ENCODE results near the gene SAP30BP.
"Not testable (repeated sequence)": the region's sequence is repeated elsewhere in the genome, so short reads cannot be mapped to it uniquely, and the experiment has no call there.

The SAP30BP gene

DNA sequence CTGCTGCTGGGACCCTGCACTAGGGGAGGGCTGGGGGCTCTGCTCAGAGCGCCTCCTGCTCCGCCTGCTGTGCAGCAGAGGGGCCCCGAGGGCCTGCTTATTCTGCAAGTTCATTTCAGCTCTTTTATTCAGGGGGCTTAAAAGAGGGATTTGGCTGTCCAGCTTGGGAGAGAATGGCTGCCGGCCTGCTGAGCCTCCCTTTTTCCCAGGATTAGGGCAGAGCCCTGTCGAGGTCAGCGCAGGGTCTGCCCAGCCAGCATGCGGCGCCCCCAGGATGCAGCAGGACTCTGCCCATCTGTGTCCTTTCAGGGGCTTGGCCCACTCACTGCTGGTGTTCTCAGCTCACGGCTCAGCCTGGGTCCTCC lies 32.8 kb upstream of the SAP30BP start:
- DNase-seq: no peak

DNA sequence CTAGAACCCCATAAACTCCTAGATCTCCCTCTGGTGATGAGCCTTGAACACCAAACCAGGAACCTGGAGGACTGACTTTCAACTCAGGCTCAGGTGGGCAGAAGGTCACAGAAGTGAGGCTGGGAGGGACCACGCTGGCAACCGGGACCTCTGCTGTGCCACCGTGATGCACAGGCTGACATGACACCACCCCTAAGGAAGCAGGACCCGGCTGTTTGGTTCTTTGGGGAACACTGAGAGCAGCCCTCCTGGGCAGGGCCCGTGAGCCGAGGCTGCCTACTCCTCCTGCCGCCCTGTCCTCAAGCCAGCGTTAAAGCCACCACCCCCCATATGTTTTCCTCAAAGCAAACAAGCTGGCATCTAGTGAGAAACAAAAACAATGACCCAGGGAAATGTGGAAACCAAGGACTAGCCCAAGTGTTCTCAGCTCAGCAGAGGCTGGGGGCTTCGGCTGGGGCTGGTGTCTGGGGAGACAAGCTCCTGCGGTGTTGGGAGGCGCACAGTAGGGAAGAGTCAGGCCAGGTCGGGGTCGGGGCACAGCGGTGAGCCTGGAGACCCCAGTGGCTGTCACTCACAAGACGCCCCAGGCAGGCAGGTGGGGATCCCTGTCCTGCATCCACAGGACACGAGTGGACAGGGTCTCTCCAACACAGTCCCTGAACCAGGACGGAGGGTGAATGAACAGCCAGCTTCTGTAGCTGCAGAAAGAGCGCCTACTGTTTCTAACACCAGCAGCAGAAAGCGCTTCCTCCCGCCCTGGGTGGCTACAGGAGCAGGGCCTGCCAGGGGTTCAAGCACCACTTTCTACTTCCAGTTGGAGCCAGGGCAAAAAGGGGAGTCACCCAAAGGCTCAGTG lies 32.2 kb upstream of the SAP30BP start:
- DNase-seq: no peak

DNA sequence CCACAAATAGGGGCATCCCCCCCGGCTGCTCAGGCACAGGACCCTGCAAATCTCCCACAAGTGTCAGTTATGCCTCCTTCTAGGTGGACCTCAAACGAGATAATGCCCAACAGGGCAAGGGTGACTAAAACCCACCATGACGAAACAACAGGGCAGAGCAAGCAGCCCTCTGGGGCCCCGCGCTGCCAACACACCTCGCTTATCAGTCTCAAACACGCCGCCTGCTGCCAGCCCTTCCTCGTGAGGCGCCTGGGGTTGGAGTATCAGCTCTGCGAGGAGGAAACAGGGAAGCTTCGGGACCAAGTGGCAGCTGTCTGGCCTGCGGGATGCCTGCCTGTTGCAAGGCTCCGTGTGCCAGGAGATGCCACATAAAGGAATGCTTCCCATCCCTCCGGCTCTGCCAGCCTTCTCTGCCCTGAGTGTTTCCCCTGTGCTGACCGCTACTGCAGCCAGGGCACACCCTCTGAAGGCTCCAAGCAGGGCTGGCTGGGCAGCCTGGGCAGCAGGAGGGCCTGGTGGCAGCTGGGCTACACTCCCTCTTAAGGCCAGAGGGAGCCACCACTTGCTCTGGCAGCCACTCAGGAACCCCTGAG lies 31.4 kb upstream of the SAP30BP start:
- DNase-seq: no peak

DNA sequence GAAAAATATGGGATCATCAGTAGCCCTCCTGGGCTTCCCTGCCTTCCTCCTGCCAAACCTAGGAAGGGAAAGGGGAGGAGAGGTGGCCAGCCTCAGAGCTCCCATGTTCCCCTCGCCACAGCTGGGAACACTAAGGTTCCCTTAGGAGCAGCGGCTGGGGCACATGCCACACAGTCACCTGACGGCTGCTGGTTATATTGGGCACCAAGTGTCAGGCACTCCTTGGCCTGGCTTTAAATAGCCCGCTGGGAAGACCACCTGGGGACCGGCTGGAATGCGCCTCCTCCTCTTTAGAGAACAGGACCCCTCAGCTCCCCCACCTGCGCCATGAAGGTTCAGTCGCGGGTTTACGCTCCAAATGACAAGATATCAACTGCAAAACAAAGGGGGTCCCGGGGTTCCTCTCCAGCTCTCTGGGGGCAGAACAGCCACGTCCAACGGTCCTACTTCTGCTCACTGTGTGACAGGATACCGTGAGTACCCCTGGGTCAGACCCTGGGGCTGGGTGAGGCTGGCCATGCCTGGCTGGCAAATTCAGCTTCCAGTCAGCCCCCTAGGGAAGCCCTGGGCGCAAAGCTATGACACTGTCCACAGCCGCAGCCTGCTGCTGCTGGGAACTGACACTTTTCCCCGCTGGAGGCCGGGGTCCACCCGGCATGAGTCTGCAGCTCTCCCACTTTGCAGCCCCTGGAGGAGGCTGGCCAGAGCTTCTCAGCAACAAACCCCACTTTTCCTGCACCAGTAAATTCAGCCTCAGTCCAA lies 30.6 kb upstream of the SAP30BP start:
- DNase-seq: no peak

DNA sequence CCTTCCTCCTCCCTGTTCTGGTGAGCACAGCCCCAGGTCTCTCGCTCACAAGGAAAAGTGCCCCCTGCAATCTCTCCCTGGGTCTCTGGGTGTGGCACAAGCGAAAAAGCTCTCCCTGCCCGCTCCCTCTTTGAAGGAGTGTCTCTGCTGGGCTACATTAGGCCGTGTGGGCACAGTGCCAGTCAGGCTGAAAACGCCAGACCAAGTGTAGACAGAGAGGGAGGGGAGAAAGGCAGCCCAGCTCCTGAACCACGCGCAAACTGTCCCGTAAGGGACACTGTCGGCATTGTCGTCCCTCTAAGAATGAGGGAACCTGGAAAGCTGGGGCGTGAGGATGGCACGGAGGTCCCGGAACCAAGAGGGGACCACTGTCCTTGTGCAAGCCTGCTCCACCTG lies 30.0 kb upstream of the SAP30BP start:
- no peak for DNase-seq

DNA sequence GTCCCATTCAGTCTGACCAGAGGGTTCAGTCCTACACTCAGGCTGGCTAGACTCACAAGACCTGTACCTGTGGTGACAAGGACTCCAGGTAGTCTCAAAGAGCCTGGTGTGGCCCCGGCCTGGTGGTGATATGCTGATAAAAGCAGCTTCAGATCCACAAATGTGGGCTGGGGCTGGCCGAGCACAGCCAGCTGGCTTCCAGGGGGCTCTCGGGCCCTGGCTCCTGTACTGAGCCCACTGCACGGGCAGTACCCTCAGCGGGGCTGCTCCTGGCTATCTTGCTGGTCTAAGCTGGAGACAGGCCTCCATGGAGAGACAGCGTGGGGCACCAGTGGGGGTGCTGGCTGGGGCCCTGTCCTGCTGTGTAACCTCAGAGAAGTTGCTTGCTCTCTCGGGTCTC lies 29.6 kb upstream of the SAP30BP start:
- no peak for DNase-seq

DNA sequence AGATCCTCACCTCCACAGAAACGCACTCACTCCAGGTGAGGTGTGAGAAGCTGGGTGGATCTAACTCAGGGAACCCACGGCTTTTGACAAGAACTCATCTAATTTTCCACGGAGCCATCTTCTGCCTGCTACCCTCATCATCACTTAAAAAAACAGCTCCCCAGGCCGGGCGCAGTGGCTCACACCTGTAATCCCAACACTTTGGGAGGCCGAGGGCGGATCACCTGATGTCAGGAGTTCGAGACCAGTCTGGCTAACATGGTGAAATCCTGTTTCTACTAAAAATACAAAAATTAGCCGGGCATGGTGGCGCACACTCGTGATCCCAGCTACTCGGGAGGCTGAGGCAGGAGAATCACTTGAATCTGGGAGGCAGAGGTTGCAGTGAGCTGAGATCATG lies 29.1 kb upstream of the SAP30BP start:
- not testable (repeated sequence) for DNase-seq

DNA sequence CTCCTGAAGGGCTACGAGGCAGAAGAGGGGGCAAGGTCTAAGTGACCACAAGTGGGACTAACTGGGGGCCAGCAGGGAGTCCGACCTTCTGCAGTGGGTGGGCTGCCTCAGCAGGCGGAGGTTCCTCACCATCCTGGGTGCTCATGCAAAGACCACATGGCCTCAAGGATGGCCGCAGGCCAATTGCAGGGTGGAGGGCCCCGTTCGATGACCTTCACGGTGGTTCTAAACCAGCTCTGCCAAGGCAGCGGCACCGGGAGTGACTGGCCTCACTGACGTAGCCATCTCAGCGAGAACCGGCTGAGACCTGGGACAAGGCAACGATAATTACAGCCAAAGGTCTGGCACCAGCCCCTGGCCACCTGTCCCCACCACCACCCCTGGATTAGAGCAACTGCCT lies 28.2 kb upstream of the SAP30BP start:
- no peak for DNase-seq

DNA sequence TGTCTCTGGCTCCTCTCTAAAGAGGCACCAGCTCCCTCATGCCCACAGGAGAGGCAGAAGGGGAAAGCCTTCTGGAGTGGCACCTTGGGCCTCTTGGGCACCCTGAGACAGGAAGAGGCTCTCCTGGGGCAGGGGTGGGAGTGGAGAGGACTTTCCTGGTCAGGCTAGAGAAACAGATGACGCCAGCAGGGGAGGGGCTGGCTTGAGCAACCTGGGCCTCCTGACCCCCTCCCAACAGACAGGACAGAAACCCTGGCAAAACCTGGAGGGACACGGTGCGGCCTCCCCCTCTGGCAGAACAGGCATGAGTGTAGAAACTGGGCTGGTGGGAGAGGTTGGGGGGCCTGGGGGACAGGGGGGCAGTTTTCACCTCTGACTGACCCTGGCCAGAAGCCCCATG lies 27.8 kb upstream of the SAP30BP start:
- no peak for DNase-seq

DNA sequence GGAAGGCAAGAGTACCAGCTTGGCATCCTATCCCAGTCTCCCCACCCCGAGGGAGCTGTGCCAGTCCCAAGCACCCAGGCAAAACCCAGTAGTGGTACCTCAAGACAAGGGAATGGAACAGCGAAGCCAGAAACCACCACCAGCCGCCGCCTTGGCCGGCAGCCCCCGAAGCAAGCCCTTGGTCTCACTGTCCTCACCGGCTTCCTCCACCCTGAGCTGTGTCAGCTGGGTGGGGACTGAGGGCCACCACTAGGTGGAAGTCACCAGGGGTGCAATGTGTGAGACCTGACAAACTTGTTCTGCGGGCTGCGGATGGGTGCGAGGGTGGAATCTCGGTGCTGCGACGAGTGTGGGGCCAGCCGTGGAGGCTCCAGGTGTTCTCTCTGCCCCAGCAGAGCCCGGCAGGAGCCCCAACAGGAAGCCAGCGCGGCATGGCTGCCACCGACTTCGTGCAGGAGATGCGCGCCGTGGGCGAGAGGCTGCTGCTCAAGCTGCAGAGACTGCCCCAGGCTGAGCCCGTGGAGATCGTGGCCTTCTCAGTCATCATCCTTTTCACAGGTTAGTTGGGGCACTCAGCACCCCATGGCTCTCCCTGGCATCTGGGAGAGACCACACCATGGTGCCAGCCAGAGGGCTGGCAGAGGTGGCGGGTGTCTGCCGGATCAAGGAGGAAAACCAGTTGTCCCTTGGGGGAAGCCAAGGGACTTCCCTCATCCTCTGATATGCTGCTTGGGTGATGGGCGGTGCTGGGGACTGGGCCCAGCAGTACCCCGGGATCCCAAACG lies 27.2 kb upstream of the SAP30BP start:
- DNase-seq: no peak

DNA sequence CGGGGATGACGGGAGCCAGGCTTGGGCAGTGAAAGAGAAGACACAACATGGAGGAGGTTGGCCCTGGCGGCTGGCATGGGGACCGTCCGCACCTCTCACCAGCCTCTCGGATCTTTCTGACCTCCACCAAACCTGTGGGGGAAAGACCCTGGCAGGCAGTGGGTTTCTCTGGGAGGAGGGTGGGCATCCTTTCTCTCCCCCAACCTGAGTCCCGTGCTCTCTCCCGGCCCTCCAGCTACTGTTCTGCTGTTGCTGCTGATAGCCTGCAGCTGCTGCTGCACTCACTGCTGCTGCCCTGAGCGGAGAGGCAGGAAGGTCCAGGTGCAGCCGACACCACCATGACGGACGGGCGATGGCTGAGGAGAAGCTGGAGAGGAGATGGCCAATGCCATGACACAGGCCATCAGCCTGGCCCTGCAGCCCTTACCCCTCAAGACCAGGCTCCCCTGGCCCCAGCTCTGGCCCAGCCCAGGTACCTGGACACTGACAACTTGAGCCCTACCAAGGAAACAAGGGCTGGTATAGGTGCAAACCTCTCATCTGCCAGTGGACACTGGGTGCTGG lies 26.5 kb upstream of the SAP30BP start:
- no peak for DNase-seq

DNA sequence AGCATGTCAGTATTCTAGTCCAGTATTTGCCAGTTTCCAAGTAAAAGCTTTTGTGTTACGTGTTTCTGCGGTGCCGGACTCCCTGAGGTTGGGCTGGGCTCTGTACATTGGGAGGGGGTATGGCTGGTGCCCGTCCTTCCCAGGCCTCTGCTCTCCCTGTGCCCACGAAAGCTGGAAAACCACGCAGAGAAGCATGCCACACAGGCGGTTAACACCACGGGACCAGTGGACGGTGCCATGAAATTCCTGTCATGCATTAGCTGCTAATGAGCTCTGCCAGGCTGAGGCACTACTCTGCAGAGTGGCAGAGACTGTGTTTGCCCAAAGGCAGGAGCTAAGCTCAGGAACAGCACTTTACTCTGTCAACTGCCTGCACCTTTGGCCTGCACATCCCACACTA lies 25.8 kb upstream of the SAP30BP start:
- DNase-seq: no peak

DNA sequence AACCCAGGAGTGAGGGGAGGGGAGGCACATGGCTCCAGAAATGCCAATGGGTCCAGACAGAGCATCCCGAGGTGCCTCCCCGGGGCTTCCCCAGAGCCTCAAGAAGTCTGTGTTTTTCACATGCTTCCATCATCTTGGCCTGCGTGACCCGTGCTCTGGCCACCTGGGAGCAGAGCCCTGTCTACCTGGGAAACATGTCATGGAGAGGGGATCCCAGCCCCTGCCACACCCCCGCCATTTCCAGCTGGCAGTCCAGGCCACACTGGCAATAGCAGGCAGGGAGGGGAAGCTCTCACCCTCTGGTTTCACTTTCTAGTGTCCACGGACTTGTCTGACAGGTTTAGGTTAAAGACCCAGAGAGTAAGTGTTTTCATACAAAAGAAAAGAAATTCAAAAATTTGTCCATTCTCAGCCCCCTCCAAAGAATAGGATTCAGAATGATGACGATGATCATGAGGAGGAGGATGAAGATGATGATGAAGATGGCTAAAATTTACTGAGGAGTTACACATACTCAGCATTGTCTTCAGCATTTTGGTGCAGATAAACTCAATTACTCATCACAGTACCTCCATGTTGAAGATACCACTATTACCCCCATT lies 24.9 kb upstream of the SAP30BP start:
- no peak for DNase-seq

DNA sequence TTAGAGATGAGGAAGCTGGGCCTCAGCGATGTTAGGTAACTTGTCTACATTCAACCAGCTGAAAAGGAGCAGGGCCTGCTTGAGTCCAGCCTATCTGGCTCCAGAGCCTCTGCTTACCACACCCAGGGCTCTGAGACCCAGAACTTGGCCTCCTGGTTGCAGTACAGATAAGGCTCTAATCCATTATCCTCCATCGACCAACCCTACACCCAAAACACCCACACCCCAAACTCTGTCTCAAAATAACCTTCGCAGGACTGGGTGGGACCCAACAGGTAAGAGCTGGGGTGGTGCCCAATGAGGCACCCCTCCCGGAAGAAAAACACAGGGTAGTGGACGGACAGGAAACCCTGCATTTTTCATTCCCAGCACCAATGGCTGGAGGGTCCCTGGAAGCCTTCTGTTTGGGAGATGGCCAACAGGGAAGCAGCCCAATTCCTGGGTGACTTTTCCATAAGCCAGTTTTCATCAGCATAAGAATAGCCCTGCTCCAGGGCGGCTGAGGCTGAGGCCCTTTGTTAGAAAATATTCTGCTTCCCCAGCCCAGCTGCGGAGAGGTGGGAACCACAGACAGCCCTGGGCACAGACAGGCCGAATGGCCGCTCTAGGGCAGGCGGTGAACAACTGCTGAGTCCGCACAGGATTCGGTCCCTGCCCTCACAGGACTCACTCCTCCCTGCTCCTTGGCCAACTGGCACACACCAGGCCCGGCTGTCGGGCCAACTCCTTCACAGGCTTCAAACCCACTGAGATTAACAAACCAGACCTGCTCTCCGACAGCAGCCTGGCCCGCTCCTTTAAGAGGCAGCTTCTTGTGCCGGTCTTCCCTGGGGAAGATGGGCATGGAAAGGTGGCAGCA lies 24.1 kb upstream of the SAP30BP start:
- DNase-seq: no peak

DNA sequence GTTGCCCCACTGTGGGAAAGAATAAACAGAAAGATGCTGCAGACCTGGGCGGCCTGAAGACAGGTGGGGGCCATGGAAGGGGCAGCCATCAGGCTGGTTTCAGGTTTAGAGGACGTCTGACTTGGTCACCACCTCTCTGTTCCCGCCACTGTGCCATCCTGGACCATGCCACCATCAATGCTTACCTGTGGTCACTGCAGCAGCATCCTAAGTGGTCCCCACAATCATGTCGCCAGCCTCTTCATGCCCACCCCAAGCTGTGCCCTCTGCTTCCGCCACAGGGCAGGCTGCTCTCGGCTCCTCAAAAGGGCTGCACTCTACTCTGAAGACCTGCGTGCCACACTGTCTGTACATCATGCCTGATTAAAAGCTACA lies 23.5 kb upstream of the SAP30BP start:
- no peak for DNase-seq

DNA sequence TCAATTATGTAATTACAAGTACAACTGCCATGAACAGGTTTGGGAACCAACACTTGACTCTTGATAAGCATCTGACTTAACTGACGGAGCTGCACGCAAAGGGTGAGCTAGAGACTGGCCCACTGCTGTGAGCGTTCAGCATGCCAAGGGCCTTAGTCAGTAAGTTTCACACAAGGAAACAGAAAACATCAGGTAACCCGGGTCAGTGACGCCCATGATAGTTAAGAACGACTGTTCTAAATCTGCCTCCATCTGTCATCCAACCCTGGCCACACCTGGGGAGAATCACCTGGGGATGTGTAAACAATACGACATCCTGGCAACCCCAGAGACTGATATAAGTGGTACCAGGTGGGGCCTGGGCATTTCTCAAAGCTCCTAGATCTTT lies 21.6 kb upstream of the SAP30BP start:
- DNase-seq: no peak

DNA sequence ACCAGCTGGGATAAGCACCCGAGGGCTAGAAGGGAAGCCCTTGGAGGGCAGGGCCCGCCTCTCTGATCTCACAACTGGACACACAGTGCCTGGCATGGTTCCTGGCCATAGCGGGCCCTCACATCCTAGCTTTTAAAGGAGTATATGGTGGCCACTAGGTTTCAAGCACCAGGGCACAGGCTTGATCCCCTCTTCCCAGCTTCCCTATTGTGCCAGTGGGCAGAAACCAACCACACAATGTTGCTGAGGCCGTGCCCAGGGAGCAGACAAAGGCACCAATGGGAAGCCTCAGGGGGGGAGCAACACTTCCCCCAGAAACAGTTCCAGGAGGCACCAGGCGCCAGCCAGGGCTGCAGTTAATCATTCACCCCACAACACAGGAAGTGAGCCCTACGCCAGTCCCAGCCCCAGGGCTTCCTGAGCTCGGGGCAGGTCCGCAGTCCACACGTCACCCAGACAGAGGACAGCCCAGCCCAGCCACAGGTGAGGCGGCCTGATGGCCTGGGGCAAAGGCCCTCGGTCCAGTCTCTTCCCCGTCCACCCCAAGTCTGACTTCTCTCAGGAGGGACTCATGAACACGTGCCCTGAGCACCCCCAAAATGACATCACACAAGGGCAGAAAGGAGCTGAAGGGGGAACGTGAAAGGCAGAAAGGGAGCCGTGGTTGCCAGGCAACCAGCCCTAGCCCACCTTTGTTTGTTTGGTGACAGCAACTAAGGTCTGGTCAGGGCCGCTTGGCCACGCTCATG lies 21.1 kb upstream of the SAP30BP start:
- no peak for DNase-seq

DNA sequence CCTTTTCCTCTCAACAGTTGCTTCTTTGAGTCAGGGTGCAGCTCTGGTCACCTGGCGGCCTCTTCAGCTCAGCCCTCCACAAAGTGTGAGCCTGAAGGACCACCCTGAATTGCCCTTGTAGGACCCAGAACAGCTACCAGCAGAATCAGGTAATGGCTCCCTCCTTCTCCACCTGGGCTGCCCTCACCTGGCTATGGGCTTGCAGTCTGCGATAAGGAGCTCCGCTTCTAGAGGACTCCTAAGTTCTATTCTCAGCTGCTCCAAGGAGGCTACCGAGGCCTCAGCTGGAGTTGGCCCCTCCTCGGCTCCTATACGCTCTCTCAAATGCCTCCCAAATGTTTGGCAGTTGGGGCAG lies 20.5 kb upstream of the SAP30BP start:
- no peak for DNase-seq

DNA sequence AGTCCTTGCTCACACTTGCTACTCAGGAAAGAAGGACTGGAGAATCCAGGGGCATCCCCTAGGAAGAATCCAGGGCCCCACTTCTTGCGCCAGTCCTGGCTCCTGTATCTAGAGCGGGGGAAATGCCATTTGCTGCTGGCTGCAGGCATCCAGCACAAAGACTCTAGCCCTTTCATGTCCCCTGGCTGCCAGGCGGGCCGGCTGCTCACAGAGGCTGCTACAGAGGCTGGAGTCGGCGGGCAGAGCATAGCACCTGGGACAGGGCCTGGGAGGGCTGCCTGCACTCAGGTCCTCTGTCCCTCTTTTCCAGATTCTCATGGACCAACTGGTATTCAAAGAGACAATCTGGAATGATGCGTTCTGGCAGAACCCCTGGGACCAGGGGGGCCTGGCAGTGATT lies 20.1 kb upstream of the SAP30BP start:
- DNase-seq: no peak

DNA sequence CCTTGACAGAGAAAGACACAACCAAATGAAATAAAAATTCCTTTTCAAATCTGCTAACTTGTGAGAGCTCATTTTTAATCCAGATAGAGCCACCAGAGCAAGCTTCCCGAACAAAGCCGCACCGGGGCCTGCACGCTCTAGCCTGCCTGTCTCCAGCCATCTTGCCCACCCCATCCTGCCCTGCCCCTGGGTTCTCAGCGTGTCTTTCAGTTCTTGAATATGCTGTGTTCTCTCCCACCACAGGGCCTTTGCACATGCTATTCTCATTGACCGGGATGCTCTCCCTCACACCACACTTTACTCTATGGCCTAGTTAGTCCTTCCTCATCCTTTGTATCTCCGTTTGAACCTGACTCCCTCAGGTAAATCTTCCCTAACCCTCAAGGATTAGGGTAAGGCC lies 19.2 kb upstream of the SAP30BP start:
- no peak for DNase-seq

DNA sequence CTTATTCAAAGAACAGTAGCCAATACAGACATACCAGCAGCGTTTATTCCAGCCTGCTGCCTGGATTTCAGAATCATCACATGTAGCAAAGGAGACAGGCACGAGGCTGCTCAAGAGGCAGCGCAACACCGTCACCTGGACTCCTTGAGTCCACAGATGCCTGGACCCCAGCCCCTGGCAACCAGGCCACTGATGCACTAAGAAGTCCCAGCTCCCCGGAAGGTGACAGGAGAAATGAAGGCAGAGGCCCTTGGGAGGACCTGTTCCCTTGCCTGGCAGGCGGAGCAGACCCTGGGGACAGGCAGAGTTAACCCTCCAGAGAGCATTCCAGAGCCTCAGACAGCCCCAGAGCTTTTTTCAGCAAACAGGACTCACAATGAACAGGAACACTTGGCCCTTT lies 17.5 kb upstream of the SAP30BP start:
- DNase-seq: no peak

All from activated T-cell treated with anti-CD3 and anti-CD28 coated beads, Interleukin-2, amount 50 U/mL, for 1 hour (primary cell).